ENCODE results near the gene PITPNM2.
A peak's percentile ranks its signal among the peaks of the same experiment; 100 is the strongest.
"Not testable (repeated sequence)": the region's sequence is repeated elsewhere in the genome, so short reads cannot be mapped to it uniquely, and the experiment has no call there.

The PITPNM2 gene

DNA sequence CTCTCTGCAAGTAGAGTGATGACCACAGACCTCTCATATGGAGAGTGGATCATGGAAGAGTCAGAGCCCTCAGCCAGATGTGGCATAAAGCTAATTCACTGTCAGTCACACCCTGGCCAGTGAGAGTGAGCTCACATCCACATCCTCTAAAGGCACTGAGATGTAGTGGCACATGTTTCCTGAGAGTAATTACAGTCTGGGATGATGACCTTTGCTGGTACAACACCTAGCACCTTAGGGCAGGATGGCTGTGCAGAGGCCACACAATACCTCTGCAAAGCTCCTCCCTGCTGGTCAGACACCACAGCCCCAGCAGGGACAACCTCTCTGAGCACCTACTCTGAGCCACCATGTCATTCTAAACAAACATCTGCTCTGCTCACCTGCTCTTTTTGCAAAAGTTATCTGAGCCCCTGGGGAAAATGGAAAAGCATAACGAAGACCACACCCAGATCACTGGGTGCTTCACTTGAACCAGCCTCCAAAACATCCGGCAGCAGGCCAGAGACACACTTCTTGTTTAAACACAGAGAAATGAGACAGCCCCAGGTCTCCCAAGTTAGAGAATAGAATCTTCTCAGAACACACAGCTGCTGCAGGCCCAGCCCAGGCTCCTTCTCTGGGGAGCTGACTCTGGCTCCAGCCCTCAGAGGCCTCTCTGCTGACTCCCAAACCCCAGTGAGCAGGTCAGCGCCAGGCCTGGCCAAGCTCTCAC lies 30.3 kb downstream of the PITPNM2 start:
- DNase-seq (ENCODE audit: low read depth in 2 of 2), result no peak

DNA sequence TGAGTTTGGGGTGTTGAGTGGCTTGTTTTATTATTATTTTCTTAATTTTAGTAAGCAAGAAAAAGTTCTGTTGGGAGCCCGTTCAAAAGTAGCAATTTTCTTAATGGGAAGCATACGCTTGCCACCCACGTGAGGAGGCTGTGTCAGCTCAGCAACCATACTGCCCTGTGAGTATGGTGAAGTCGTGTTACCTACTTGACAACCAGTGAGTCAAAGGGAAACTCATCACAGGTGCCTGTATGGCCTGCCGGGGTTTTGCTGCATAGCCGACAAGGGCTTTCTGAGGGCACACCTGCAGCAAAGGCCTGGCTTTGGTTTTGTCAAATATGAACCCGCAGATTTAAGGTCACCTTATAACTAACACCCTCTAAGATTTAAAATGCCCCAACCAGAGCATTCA lies 31.1 kb downstream of the PITPNM2 start:
- DNase-seq (ENCODE audit: low read depth in 2 of 2), result peak in 1 of 2 donors; percentile 16

DNA sequence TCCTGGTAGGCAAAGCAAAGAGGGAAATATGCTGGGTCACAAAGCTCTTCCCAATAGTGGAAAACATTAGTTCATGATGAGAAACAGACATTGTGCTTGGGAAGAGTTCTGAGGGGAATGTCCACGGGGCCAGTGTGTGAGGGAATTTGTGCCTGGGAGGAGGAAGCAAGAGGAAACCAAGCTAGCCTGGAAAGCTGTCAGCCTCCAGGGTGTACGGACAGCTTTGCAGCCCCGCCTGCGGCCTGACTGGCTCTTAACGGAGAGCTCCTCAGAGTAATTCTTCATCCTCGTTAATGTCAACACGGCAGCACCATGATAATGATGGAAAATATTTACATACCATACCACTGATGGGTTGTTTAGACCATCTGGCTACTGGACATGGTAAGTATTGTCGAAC lies 32.4 kb downstream of the PITPNM2 start:
- no peak for DNase-seq (ENCODE audit: low read depth in 2 of 2)

DNA sequence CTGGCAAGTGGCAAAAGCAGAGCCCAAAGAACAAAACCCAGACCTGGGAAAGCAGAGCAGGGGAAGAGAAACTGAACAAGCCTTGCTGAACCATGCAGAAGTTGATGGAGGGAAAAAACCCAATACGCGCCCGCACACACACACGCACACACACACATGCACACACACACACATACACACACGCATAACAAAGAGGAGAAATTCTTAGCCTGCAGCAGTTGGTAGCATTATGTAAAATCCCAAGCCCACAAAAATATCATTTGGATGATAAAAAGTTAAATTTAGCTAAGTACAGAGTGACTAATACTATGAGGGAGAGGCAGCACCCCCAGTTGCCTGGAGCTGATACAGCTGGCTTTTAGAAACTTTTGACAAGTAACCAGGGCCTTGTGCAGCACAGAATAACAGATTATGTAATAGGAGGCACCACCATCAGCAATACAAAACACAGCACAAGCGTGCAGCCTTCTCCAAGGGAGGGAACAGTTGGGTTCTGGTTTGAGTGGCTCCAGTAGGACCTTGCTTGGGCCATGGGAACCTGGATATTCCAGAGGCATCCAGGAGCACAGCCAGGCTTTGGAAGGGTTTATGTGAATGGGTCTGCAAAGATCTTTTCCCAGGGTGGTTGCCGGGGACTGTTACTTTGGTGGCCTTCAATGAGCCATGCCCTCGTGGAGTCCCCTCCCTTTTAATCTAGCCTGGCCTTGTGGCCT lies 35.3 kb downstream of the PITPNM2 start:
- DNase-seq (ENCODE audit: low read depth in 2 of 2), result no peak

DNA sequence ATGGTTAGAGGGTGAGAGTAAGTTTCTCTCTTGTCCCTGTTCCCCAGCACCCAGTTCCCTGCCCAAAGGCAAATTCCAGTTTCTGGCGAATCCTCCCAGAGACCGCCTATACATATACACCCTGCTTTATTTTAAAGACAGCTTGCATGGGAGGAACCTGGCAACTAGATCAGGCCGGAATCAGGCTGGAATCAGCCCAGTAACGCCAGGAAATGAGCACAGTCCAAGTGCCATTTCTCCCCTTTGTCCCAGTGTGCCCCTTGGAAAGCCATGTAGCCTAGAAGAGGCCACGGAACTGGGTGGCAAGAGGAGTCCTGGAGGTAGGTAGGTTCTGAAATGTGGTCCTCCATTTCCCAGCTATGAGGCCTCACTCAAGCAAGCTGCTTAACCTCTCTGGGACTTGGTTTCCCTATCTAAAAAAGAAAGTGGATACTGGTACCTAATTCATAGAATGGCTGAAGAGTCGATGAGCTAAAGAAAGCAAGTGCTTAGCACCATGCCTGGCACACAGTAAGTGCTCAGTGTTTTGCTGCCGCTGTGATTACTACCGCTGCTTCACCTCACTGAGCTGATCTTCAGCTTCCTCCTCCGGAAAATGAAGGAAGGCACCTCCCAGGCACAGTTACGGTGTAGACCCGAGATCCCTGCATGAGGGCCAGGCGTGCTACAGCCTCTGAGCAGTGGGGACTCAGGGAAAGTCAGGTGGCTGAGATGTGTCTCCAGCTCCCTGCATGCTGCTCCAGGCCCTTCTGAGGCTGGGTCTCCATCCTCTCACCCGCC lies 36.4 kb downstream of the PITPNM2 start:
- no peak for DNase-seq (ENCODE audit: low read depth in 2 of 2)

DNA sequence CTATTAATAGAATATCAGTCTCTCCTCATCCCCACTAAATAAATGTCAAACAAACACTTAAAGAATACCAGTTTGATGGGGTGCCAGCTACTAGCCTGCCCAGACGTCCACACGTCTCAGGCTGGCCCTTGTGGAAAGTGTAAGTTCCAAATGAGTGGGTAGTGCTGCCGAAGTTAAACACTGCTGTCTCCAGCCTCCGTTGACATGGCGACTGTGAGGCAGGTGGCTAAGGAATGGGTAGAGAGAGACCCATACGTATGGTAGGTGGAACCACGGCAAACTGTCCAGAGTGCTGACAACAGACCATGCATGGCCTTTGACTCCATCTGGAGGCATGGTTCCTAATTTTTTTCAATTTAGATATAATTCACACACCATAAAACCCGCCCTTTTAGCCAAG lies 37.9 kb downstream of the PITPNM2 start:
- no peak for DNase-seq (ENCODE audit: low read depth in 2 of 2)

DNA sequence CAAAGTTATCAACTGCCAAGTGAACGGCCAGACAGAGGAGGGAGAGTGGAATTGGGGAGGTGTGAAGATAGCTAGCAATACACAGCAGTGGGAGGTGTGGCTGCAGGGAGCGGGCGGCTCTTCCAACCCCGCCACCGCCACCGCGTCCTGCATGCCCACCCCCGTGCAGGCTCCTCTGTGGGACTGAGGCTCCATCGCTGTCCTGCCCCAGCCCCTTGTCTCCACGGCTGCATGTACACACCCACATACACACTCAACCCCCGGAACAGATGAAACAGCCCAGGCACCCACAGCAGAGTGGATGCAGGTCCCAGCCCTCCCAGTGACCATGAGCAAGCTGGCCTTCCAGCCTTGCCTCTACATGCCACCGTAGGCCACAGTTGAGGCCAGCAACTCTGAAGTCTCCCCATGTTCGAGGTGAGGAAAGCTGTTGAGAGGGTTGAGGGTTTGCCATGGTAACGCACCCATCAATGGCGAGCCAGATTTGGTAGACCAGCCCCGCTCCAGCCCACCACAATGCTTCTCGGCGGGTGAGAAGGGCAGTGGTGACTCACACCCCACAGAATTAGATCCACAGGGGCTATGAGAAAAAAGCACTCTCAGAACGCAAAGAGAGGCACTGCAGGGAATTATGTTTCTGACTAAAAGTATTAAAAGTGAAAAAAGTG lies 39.3 kb downstream of the PITPNM2 start:
- peak in 1 of 2 donors; percentile 26 for DNase-seq (ENCODE audit: low read depth in 2 of 2)

DNA sequence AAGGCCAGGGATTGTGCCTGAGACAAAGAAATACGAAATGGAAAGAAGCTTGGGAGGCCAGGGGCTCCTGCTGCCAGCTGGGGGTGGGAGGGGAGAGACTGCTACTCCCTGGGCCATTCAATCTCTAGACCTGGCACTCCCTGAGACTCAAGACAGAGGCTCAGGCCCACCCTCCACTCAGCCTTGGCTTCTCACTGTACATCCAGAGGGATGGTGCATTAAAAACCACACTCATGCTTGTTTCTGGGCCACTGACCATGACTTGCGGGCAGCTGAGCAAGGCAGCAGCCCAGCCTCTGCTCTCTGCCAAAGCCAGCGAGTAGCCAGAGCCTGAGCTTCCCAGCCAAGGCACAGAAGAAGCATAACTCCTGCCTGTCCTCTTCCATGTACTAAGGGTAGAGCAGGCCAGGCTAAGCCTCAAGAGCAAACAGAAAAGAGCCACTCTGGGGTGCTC lies 41.5 kb downstream of the PITPNM2 start:
- no peak for DNase-seq (ENCODE audit: low read depth in 2 of 2)

DNA sequence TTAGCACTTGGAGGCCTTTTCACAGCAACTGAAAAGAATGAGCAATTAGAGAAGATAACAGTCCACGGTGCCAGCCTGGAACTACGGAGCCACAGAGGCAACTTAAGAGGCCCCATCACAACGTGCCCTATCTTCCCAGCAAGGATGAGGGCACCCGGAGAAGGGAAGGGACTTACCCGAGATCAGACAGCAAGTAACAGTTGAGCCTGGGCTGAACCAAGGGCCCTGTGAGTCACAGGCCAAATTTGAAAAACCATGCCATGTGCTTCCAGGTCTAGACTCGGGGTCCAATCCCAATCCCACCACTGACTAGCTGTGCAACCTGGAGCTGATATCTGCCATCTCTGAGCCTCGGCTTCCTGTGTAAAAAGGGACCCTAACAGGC lies 42.2 kb downstream of the PITPNM2 start:
- DNase-seq (ENCODE audit: low read depth in 2 of 2), result no peak

DNA sequence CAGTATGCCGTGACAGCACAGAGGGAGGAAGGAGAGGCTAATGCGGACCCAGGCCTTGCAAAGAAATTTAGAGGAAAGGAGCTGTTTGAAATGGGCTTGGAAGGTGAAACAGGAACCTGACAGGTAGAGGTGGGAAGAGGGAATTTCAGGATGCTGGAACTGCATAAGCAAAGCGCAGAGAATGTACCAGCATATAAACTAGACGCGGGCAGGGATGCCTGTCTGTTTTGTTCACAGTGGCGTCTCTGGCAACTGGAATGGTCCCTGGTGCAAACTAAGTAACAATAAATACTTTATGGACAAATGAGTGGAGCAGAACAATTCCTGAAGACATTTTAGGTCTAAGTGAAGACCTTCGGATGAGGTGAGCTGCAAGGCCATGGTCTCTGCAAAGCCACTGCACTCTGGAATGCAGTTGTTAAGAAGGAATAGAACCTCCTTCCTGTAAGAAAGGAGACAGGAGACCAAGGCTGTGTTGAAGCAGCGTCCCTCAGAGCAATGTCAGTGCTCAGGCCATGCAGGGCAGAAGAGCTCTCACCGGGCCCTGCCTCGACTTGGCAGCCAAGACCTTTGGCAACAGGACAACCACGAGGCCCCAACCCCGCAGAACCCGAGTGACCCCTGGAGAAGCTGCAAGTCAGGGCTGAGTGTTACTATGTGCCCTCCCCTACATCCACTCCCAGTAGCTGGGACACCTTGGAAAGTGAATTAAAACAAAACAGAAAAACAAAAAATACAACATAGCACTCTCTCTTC lies 42.8 kb downstream of the PITPNM2 start:
- no peak for DNase-seq (ENCODE audit: low read depth in 2 of 2)

DNA sequence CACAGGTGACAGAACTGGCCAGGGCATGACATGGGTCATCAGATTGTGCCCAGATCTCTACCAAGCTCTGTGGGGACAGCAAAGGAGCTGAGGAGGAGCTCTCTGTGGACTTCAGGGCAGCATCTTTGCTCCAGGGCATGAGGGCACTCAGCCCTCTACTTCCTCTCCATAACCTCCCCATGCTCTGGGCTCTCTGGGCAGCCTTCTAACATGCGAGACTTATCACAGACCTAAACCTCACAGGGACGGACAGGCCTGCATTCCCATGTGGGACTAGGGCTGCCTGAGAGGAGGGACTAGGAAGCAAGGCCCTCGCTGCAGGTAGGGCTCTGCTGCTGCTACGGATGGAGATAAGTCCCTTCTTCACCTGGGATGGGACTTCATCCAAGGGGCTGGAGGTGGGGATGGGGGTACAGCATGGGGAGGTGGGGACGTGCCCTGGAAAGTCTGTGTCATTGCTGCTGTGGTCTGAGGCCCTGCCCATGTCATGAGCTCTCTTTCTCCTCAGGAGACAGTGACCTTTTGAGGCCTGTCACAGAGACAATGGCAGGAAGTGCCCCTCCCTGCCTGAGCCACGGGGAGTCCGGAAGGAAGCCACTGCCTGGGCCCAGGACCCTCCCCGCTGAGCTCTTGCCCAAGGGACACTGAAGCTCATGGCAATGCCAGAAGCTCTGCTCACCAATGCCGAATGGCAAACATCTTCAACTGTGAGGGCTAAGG lies 44.1 kb downstream of the PITPNM2 start:
- peak; percentile 12 to 49 for DNase-seq (ENCODE audit: low read depth in 2 of 2)

DNA sequence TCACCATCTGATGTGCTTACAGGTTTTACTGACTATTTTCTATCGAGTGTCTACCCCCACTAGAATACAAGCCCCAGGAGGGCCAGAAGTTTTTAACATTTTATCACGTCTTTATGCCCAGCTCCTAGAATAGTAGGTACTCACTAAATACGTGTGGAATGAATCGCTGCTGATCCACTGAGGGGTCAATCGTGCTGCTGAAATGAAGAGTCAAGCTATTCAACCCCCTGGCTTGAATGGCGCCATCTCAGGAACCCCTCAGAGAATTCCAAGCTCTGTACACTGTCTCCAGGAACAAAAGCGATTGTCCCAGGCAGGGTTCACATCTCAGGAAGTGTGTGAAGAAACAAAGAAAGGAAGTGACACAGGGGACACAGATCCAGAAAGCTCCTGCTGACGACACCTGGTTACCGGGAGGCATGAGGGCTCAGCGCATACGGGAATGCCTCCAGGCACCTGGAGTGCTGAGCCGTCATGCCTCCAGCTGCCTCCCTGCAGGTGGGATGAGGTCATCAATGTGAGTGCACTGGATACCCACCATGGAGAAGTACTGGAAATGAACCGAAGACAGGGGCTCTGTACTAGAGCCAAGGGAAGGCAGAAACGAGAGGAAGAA lies 45.6 kb downstream of the PITPNM2 start:
- DNase-seq (ENCODE audit: low read depth in 2 of 2), result no peak

DNA sequence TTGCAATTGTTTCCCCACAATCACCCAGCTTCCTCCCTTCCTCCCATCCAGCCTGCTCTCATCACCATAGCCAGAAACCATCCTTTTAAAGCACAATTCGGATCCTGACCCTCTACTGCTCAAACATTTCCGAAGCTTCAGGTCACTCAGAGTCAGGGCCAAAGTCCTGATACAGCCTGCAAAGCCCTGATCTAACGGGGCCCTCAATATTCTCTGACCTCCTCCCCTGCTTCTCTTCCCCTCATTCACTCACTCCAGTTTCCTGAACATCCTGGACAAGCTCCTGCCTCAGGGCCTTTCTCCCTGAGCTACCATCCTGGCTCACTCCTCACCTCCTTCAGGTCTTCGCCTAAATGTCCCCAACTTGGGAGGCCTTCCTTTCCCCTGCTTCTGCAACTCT lies 46.1 kb downstream of the PITPNM2 start:
- no peak for DNase-seq (ENCODE audit: low read depth in 2 of 2)

DNA sequence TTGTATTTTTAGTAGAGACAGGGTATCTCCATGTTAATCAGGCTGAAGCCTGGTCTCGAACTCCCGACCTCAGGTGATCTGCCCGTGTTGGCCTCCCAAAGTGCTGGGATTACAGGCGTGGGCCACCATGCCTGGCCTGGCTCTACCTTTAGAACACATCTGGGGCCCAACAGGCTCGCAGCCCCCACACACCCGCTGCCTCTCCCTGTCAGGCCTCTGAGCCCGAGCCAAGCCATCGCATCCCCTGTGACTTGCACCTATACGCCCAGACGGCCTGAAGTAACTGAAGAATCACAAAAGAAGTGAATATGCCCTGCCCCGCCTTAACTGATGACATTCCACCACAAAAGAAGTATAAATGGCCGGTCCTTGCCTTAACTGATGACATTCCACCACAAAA lies 46.8 kb downstream of the PITPNM2 start:
- not testable (repeated sequence) for DNase-seq (ENCODE audit: low read depth in 2 of 2)

DNA sequence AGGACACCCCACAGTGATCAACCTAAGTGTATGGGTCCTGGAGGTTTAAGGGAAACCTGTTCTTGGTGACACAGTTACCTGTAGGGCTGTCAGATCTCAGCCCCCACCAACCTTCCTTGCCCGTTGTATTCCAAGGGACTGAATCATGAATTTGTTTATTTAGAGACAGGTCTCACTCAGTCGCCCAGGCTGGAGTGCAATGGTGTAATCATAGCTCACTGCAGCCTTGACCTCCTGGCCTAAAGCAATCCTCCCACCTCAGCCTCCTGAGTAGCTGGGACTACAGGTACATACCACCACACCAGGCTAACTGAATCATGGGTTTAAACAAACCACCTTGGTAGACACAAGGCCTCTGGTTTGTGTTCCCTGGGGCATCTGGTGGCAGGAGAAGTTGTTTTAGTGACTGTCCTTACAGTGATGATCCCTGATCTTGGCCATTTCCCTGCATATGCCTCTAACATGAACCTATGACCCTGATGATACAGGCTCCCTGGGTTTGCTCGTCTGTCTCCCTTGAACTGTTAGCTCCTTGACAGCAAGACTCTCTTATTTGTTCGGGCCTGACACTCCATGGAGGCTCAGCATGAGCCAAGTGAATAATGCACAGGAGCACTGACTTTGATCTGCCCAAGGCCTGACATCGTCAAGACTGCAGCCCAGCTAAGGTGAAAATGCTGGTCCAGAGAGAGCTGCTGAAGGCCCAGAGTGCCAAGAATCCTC lies 47.9 kb downstream of the PITPNM2 start:
- DNase-seq (ENCODE audit: low read depth in 2 of 2), result no peak

DNA sequence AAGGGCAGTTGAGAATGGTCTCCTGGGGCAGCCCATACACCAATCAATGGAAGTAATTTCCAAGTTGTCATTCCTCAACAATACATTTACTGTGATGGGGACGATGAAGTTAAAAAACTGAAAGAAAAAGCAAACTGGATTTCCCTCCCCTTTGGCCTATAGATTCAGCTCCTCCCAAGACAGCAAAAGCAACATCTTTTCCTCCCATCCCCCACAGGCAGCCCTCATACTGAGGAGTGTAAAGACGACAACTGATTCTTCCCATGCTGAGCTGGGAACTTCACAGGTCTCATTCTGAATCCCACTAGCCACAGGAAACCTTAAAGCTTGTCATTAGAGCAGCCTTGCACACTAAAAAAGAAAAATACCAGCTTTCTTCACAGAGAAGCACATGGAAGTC lies 48.5 kb downstream of the PITPNM2 start:
- no peak for DNase-seq (ENCODE audit: low read depth in 2 of 2)

DNA sequence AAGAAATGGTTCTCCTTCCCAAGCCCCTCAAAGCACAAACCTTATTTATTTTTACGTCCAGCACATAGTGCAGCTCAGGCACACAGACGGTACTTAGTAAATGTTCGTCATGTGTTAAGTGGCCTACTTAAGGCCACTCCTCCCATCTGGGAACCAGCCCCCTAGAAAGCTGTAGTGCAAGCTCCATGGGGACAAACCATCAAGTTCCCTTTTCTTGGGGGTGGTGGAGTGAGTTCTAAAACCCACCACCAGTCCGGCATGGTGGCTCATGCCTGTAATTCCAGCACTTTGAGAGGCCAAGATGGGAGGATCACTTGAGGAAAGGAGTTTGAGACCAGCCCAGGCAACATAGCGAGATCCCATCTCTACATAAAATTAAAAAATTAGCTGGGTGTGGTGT lies 49.4 kb downstream of the PITPNM2 start:
- no peak for DNase-seq (ENCODE audit: low read depth in 2 of 2)
